PC-3 (cell line): ENCODE data around the gene HOOK2.

ENCODE experiments used
- CTCF ChIP-seq: fragments of 300-600 bp; sonication (generic); conservative IDR thresholded peaks from 2 replicates; pipeline ENCODE4 v1.5.1; 2017; ENCODE audit warnings: antibody characterized with exemption, low read depth, mild to moderate bottlenecking, low read length
- EZH2 ChIP-seq: fragments of 300-600 bp; sonication (generic); IDR thresholded peaks from one replicate; pipeline ENCODE4 v1.6.1; 2017; ENCODE audit warnings: antibody characterized with exemption, mild to moderate bottlenecking, low read length; ENCODE audit not compliant: unreplicated experiment
- EZH2phosphoT487 ChIP-seq: fragments of 300-600 bp; sonication (generic); IDR thresholded peaks from 2 replicates; pipeline ENCODE4 v1.6.1; 2018; ENCODE audit warnings: mild to moderate bottlenecking, antibody characterized with exemption, low read length, borderline replicate concordance

- TF ChIP-seq CTCF (0 out of 2 replicates have a peak, but pooled peaks have one; percentile 17), EZH2 (no peak), EZH2phosphoT487 (no peak)
These were observed 13.3 kb upstream of the HOOK2 start for GRCh38 chr19:12788682-12789097.
